ENCODE results near the gene AKT1. TPM values are rescaled to one million over a fixed set of nuclear protein-coding genes. Genes with fewer than 3 reads are reported as not detected.

The AKT1 gene
- total and polyA plus RNA-seq, 2 of the 4 experiments (the other 2 are of a cell fraction), result 193 to 221 TPM

- H3K4me2 ChIP-seq (ENCODE audit: low read depth, low read length), result no peak overlapping the region
- no peak overlapping the region for H4K91ac ChIP-seq (ENCODE audit: insufficient read depth, low read depth, low read length)
- no peak overlapping the region for H2BK15ac ChIP-seq (ENCODE audit: low read depth, low read length)
- H3K9ac ChIP-seq (ENCODE audit: low read depth, low read length), result no peak overlapping the region; the same call in 1 of the 2 replicates
- TF ChIP-seq RFX5 (IDR thresholded peaks at IDR 0.05; ENCODE audit: low read depth, low read length) (no peak), MAZ (IDR thresholded peaks at IDR 0.05; ENCODE audit: borderline replicate concordance, low read depth, low read length) (no peak), FOS (IDR thresholded peaks at IDR 0.05; ENCODE audit: low read depth, low read length) (no peak), SMC3 (IDR thresholded peaks at IDR 0.05; ENCODE audit: low read depth, low read length) (no peak), CEBPB (IDR thresholded peaks at IDR 0.05; ENCODE audit: low read depth, low read length) (no peak), NFE2L2 (IDR thresholded peaks at IDR 0.05; ENCODE audit: low read depth, low read length) (no peak), POLR2A (IDR thresholded peaks at IDR 0.05; ENCODE audit: low read depth, low read length) (no peak), CHD1 (IDR thresholded peaks at IDR 0.05; ENCODE audit: low read depth, low read length) (no peak), CTCF (conservative IDR thresholded peaks at IDR 0.05; ENCODE audit: low read depth, low read length) (no peak)
- peaks cover 5% of the 10 kb centered on the region for H3K4me1 ChIP-seq (ENCODE audit: control insufficient read depth, insufficient read depth, low read length)
- 48% methylated on average over 6 of the region's 9 CpGs; no CpG with 5 or more reads in 1 of the 2 experiments for WGBS, 2 experiments (ENCODE audit: extremely low coverage in 2 of 2, insufficient read length in 1 of 2)
- ATAC-seq (ENCODE audit: low read depth) (no peak), DNase-seq (no peak)
- no peaks in the 10 kb centered on the region for H4K20me1 ChIP-seq (ENCODE audit: insufficient read depth, low read length)
- H3K27ac ChIP-seq (ENCODE audit: insufficient read depth, low read length), result no peak overlapping the region
- no peaks in the 10 kb centered on the region for H3K36me3 ChIP-seq (ENCODE audit: control insufficient read depth, insufficient read depth, low read length)
- no peaks in the 10 kb centered on the region; the same call in 1 of the 2 replicates for H3K27me3 ChIP-seq (ENCODE audit: control insufficient read depth, insufficient read depth, low read length)
- H4K8ac ChIP-seq (ENCODE audit: low read depth in 2 of 2, low read length in 2 of 2), result no peak overlapping the region
- ChIA-PET POLR2A (ENCODE audit: unreplicated experiment) (no interaction called here), CTCF (no interaction called here)
- H3K14ac ChIP-seq (replicated peaks; ENCODE audit: low read depth, low read length), result no peak overlapping the region
- in situ Hi-C loops (cut with MboI; ENCODE audit: low sequenced_read_pairs) (no loop called here), intact Hi-C loops (cut with micrococcal nuclease) (no loop called here), dilution Hi-C loops (cut with HindIII; ENCODE audit: low sequenced_read_pairs, unreplicated experiment) (no loop called here)
- no peak overlapping the region for H2AK5ac ChIP-seq (ENCODE audit: low read depth, low read length)
- no peak overlapping the region for H4K5ac ChIP-seq (ENCODE audit: low read depth, low read length)
- H3K4ac ChIP-seq (ENCODE audit: low read depth, low read length), result no peak overlapping the region
- no peaks in the 10 kb centered on the region for H3K9me3 ChIP-seq (ENCODE audit: control insufficient read depth, insufficient read depth, low read length)
- no peak overlapping the region for H2BK20ac ChIP-seq (ENCODE audit: low read depth, low read length)
- peak overlapping the region; percentile 70 for H2AFZ ChIP-seq (replicated peaks; ENCODE audit: low read length, poor library complexity)
- no peak overlapping the region for H3K56ac ChIP-seq (ENCODE audit: extremely low read depth, insufficient read depth, low read length)
- no peak overlapping the region for H2BK5ac ChIP-seq (ENCODE audit: low read depth, low read length, poor library complexity, severe bottlenecking)
- H3K79me1 ChIP-seq (ENCODE audit: low read depth in 1 of 2, low read length in 2 of 2), result 0 out of 4 replicates have a peak, but pooled peaks cover 0 to 3% of the 10 kb centered on the region in 2 experiments
- H3K4me3 ChIP-seq (ENCODE audit: insufficient read depth, low read depth, low read length), result no peak overlapping the region
- no TSS peak for BruUV-seq (replicated peaks)
- H3K9me1 ChIP-seq (ENCODE audit: insufficient read depth, low read length), result peaks cover 3% of the 10 kb centered on the region; the same call in 1 of the 2 replicates
- no peak overlapping the region for H2BK120ac ChIP-seq (ENCODE audit: low read depth, low read length)
- no peak overlapping the region for H3K23ac ChIP-seq (ENCODE audit: low read depth, low read length)
- H3K18ac ChIP-seq (ENCODE audit: low read depth, low read length), result no peak overlapping the region
- no peak overlapping the region for H2AK9ac ChIP-seq (replicated peaks; ENCODE audit: low read depth, low read length, poor library complexity)
Observed at GRCh38 chr14:104830781-104831180, 35.2 kb upstream of the AKT1 start.
